HG03103 (cell line): Measurements from ENCODE around the gene SLC16A10.
"Not testable (repeated sequence)": the region's sequence is repeated elsewhere in the genome, so short reads cannot be mapped to it uniquely, and the experiment has no call there.

Source experiments
- ATAC-seq: cut with Tn5 transposase; IDR thresholded peaks from one replicate; pipeline ENCODE4 v1.9.1; 2021; ENCODE audit warnings: low read depth; ENCODE audit not compliant: unreplicated experiment

The SLC16A10 gene

DNA sequence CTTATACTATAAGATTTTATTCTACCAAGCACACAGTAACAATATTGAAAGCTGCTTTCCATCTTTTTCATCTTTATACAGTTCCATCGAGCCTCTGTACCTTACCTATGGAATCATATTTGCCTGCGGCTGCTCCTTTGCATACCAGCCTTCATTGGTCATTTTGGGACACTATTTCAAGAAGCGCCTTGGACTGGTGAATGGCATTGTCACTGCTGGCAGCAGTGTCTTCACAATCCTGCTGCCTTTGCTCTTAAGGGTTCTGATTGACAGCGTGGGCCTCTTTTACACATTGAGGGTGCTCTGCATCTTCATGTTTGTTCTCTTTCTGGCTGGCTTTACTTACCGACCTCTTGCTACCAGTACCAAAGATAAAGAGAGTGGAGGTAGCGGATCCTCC lies 89.8 kb downstream of the SLC16A10 start:
- ATAC-seq: no peak

DNA sequence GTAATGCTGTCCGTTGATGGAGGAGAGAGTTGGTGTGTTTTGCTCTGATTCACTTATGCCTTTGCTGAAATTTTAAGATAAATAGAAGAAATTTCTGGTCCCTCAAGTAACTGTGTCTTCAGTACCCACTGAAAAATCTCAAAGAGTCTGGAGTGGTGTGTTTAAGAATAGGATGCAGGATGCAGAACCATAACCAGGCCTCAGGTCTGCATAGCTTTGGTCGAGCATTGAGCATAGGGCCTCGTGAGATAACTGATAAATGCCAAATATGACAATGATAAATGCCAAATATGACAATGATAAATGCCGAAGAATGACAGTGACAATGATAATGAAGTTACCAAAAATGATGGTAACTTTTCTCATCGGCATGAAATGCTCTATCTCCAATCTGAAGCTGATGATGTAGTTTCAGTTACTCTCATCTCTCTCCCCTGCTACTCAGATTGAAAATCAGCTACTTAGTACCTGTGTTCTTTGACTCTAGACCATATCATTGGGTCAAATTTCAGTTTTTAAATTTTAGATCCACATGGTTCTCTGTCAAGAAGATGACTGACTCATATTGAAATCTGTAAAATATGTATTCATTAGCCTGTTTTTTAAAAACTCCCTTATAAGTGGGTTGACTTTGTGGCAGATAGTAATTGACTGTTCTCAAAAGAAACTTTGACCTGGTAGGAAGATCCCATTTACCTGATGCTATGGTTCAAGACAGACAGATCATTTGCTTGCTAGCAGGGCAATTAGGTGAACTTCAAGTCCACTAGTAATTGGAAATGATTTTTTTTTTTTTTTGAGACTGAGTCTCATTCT lies 96.6 kb downstream of the SLC16A10 start:
- no peak for ATAC-seq

DNA sequence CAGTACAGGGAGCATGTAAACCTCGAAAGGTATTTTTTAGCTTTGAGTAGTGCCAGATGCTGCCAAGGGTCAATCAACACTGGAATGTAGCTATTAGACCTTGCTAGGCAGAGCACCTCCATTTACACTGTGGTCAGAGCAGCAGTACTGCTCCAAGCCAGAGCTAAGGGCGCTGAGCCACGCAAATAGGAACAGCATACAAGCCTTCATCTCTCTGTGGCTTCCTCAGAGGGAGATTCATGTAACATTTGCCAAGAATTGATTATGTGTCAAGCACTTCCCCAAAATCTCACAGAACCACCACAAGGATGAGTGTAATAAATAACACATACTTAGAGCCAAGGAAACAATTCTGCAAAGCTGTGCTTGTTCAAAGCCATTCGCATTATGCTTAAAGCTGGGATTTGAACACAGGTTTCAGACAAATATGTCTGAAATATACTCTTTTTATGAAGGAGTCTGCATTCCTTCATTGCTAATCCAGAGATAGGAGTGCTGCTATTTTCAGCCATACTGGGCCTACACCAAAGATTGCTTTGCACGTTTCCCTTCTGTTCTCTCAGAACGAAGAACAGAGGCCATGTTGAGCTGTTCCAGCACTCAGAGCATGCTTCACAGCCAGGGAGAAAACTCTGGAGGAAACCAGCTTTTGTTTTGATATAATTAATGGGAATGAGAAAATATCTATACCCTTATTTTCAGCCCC lies 97.7 kb downstream of the SLC16A10 start:
- ATAC-seq: no peak

DNA sequence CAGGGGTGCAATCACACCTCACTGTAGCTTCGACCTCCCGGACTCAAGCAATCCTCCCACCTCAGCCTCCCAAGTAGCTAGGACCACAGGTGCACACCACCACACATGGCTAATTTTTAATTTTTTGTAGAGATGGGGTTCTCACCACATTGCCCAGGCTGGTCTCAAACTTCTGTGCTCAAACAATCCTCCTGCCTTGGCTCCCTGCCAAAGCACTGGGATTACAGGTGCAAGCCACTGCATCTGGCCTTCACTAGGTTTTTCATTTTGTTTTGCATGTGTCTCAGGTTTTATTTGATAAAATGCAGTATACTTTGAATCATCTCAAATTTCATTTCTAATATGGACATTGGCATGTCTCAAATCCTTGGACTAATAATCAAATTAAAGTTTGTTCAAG lies 98.7 kb downstream of the SLC16A10 start:
- no peak for ATAC-seq

DNA sequence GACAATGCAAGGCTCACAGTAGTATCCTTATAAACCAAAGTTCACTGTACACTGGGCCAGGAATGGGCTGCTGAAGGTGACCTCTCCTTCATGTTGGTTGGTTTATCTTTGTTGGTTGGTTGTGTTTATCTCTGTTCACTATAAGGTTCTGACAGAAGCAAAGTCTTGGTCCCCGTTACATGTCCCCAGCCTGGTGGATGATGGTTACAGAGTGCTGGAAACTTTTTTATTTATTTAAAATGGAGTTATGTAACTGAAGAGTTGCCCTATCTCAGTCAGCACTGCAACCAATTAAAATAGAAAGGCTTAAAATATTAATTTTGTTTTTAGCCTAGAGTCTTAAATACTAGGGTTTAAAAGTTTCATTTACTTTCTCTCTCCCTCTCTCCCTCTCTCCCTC lies 100.6 kb downstream of the SLC16A10 start:
- no peak for ATAC-seq

DNA sequence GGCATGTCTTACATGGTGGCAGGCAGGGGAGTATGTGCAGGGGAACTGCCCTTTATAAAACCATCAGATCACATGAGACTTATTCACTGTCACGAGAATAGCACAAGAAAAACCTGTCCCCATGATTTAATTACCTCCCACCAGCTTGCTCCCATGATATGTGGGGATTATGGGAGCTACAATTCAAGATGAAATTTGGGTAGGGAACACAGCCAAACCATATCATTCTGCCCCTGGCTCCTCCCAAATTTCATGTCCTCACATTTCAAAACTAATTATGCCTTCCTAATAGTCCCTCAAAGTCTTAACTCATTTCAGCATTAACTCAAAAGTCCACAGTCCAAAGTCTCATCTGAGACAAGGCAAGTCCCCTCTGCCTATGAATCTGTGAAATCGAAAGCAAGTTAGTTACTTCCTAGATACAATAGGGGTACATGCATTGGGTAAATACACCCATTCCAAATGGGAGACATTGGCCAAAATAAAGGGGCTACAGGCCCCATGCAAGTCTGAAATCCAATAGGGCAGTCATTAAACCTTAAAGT lies 102.4 kb downstream of the SLC16A10 start:
- ATAC-seq: not testable (repeated sequence)

DNA sequence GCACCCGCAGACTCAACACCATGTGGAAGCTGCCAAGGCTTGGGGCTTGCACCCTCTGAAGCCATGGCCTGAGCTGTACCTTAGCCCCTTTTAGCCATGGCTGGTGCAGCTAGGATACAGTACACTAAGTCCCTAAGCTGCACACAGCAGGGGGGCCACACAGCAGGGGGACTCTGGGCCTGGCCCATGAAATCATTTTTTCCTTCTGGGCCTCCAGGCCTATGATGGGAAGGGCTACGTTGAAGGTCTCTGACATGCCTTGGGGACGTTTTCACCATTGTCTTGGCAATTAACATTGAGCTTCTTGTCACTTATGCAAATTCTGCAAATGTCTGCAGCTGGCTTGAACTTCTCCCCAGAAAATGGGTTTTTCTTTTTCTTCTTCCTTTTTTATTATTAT lies 103.3 kb downstream of the SLC16A10 start:
- no peak for ATAC-seq

DNA sequence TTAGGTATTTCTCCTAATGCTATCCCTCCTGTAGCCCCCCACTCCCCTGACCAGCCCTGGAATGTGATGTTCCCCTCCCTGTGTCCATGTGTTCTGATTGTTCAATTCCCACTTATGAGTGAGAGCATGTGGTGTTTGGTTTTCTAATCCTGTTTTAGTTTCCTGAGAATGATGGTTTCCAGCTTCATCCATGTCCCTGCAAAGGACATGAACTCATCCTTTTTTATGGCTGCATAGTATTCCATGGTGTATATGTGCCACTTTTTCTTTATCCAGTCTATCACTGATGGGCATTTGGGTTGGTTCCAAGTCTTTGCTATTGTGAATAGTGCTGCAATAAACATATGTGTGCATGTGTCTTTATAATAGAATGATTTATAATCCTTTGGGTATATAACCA lies 103.8 kb downstream of the SLC16A10 start:
- not testable (repeated sequence) for ATAC-seq

DNA sequence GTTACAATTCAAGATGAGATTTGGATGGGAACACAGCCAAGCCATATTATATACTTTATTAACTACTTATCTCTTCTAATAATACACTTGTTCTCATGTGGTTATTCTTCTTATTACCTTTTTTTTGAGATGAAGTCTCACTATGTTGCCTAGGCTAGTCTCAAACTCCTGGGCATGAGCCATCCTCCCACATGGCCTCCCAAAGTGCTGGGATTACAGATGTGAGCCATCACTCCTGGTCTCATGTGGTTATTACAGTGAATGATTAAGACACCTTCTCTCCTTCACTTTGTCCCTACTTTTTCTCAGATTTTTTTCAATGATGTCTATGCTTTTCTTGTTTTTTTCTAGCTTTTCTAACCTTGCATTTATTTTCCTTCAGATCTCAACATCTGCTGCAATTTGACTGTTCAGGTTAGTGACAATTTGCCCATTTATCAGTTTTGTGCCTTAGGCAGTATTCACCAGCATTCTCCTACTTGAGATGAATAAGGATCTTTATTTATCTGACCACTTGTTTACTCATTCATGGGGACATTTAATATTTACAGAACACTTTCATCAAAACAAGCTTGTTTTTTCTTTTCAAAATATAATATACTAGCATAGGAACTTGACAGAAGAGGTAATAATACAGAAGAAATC lies 105.7 kb downstream of the SLC16A10 start:
- no peak for ATAC-seq

DNA sequence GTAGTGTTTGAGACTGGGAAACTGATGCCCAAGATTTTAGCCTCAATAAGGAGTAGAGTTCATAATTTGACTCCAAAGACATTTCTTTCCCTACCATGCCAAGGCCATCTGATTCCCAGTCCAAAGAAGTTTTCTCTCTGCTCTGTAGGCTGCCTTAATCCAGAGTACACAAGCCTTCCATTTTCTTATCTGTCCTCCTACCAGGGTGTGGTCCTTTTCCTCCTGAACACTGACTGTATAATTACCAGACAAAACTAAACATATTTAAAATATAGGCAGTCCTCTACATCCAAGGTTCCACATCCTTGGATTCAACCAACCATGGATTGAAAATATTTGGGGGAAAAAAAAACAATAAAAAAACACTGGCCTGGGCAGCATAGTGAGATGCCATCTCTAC lies 108.4 kb downstream of the SLC16A10 start:
- no peak for ATAC-seq

DNA sequence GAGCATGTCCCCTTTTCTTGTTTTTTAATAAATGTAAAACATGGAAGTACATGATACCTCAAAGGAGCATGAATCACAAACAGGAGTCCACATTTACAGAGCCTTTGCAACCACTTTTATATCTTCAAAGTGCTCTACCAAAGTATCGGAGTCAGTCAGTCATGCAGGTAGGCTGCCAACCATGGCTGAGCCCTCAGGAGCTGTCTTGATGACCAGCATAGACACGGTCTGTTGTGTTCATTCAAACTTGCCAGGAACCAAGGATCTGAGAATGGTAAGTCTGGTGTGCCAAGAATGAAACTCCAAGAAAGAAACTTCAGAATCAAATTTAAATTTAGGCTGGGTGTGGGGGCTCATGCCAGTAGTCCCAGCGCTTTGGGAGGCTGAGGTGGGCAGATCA lies 111.5 kb downstream of the SLC16A10 start:
- no peak for ATAC-seq

DNA sequence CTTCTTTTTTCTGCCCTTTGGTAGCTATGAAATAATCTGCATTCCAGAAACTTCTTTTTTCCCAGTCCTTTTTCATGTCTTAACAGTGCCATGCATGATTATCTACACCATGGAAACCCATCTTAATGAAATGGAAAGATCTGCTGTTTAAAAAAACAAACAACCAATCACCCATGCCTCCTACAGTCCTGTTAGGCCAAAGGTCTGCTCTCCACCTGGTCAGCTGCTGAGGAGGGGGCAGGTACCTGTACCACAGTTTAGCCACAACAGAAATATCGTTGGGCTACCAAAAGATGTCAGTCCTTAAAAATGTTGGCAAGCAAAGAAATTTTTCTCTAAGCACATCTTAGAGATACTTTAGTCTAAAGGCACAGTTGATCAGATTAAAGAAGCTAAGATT lies 112.6 kb downstream of the SLC16A10 start:
- ATAC-seq: no peak

DNA sequence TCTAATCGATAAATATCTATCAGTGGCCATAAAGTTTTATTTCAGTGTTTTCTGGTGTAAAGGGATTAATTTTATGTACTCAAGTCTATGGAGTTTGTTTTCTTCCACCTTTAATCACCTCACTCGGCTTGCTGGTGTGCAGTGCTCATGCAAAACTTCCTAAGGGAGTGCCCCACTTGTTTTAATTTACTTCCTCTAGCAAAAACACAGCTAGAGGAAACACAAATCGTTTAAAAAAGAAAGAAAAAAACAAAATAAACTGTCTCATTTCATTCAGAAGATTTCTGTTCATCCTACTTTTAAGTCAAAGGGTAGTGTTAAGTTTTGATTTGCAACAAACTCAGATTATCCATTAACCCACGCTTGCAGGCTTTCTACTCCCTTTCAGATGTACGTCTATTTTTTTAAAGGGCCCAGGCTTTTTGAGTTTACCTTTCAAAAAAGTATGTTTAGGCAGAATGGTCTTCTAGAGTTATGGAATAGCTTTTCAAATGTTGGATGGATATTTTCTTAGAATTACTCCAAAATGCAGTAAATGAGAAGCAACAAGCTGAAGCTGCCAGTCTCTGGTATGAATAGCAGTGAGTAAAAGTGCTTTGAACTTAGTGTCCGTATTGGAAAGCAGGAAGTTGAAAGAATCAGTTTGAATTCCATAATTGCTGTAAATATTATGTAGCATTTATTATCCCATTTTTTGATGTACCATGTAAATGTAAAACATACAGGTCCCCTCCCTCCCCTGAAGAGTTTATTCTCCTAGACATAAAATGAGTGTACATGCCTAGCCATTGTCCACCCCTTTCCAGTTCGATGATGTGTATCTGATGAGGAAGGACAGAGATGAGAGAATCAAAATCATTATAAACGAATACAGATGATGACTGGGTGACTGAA lies 113.3 kb downstream of the SLC16A10 start:
- no peak for ATAC-seq

DNA sequence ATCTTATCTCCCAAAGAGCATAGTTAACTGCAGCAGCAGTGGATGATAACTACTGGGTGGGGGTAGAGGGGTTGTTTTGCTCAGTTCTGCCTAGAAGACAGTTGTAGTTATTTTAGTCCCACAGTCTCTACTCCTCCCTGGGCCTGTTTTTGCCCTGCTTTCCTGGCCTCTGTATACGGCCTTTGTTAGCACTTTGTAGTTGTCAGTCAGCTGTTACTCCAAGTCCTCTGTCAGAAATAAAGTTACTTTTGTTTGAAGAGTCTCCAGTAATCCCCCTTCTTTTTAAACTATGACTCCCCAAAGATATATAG lies 113.9 kb downstream of the SLC16A10 start:
- no peak for ATAC-seq

DNA sequence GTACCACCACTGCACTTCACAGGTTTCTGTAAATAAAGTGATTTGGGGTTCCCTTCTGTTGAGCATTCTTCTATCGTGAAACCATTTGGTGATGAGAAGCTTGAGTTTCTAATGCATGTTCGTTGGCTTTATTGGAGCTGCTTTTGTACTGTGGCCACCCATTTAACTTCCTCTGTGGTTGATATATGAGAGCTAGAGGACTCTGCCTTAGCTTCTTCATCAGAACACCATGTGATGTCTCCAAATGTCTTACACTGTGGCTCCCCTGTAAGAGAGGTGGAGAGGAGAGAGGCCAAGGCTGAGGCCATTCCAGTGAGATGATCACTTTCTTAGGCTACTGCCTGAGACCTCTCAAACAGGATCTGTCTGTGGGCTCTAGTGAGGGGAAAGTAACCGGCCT lies 114.5 kb downstream of the SLC16A10 start:
- ATAC-seq: no peak

DNA sequence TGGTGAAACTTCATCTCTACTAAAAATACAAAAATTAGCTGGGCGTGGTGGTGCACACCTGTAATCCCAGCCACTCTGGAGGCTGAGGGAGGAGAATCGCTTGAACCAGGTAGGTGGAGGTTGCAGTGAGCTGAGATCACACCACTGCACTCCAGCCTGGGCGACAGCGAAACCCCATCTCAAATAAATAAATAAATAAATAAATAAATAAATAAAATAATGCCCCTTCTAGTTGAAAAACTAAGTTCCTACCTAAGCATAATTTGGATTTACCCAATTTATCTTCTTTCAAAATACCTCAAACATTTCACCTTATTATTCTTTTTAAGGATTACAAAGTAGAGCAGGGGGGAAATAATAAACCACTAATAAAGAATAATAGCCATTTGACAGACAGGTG lies 116.2 kb downstream of the SLC16A10 start:
- ATAC-seq: not testable (repeated sequence)

DNA sequence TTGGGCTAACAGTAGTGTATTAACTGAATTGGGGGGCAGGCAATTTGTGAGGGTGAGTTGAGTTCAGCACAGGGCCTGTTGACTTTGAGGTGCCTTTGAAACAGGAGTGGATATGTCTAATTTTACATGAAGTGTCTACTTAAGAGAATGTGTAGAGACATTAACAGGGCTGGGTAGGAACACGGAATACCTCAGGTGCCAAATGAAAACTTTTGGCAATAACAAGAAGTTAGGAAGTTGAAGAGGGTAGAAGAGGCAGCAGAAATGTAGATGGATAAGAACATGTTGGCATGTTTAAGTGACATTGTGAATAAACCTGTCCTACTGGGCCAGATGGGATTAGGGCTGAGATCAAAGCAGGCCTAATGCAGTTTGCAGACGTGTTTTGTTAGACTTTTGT lies 117.0 kb downstream of the SLC16A10 start:
- no peak for ATAC-seq

DNA sequence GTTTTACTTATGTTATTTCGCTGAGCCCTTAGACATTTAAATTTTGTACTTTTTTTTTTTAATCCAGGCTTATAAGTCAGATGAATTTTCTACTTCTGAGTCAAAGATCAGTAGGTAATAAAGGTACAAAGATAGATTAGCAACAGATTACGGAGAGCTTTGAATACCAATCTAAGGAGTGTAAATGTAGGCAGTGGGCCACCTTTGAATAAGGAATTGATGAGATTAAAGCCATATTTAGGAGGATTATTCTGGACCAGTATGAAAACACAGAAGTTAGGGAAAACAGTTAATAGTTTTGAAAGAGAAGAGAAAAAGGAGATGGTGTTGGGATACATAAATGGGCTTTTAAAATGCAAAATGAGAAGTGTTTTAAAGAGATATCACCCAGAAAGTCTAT lies 117.6 kb downstream of the SLC16A10 start:
- no peak for ATAC-seq

DNA sequence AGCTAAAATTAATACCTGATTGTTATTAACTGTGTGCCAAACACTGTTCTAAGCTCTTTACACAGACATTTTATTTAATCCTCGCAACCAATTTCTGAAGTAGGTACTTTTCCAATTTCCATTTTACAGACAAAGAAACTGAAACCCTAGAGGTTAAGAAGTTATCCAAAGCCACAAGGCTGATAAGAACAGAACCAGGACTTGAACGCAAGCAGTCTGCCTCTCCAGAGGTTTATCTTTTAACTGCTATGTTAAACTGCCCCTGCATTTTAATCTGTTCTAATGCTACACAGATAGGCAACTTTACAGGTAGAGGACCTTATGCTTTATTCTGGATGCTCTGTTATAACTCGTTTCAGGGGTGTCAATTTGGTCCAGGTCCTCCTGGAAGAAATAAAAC lies 118.2 kb downstream of the SLC16A10 start:
- ATAC-seq: no peak

DNA sequence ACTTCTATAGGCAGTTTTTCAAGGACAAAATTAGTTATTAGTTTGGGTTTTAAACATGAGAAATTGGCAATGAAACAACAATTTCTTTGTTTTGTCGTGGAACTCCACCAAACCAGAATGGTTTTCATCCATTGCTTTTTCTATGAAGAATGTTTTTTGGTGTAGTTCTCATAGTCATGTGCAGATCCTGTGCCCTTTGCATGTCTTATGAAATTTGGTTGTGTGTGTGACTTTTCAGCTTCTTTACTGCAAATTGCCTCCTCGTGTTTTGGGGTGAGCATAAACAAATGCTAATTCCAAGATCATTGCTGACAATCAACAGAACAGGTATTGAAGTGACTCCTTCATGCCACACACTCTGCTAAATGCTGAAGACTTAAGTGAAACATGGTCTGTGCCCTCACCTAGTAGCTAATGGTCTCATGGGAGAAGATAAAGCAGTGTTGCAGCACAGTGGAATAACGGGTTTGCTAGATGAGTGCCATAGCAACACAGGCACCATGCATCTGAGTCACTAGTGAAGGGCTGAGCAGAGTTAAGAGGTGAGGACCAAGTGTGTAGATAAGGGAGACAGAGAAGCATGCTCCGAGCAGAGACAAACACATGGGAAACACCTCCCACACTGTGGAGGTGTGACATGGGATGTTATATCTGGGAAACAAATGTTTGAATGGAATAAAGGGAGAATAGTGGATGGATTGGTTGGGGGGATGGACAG lies 120.0 kb downstream of the SLC16A10 start:
- no peak for ATAC-seq
